MG63 (cell line): ENCODE results near the gene IFNA14. TPM values are rescaled to one million over a fixed set of nuclear protein-coding genes. Genes with fewer than 3 reads are reported as not detected.
"Not testable (repeated sequence)": the region's sequence is repeated elsewhere in the genome, so short reads cannot be mapped to it uniquely, and the experiment has no call there.

Experiments
- DNase-seq: peaks from one replicate; pipeline ENCODE4 v3.0.0-alpha.2; 2020
- H3K27me3 ChIP-seq: fragments of 250-450 bp; sonication (Bioruptor Pico); 2 replicates; pipeline ENCODE4 v1.5.1; 2020; ENCODE audit warnings: mild to moderate bottlenecking, moderate library complexity
- H3K36me3 ChIP-seq: fragments of 250-450 bp; sonication (Bioruptor Pico); 2 replicates; pipeline ENCODE4 v1.5.1; 2020; ENCODE audit warnings: mild to moderate bottlenecking, moderate library complexity
- H3K4me3 ChIP-seq: fragments of 250-450 bp; sonication (Bioruptor Pico); 2 replicates; pipeline ENCODE4 v1.5.1; 2020; ENCODE audit warnings: mild to moderate bottlenecking, moderate library complexity
- H3K9me3 ChIP-seq: fragments of 250-450 bp; sonication (Bioruptor Pico); 2 replicates; pipeline ENCODE4 v1.5.1; 2020; ENCODE audit warnings: mild to moderate bottlenecking, moderate library complexity
- total RNA-seq: library from RNA; depleted of rRNA; stranded (reverse); fragments of >200 nt; shearing (Covaris generic); gene quantifications from 2 replicates; pipeline ENCODE4 v1.2.3, GENCODE V29; 2014; ENCODE audit warnings: low replicate concordance

Gene IFNA14
- total RNA-seq, 1 experiment from 2014 or later, result not detected

DNA sequence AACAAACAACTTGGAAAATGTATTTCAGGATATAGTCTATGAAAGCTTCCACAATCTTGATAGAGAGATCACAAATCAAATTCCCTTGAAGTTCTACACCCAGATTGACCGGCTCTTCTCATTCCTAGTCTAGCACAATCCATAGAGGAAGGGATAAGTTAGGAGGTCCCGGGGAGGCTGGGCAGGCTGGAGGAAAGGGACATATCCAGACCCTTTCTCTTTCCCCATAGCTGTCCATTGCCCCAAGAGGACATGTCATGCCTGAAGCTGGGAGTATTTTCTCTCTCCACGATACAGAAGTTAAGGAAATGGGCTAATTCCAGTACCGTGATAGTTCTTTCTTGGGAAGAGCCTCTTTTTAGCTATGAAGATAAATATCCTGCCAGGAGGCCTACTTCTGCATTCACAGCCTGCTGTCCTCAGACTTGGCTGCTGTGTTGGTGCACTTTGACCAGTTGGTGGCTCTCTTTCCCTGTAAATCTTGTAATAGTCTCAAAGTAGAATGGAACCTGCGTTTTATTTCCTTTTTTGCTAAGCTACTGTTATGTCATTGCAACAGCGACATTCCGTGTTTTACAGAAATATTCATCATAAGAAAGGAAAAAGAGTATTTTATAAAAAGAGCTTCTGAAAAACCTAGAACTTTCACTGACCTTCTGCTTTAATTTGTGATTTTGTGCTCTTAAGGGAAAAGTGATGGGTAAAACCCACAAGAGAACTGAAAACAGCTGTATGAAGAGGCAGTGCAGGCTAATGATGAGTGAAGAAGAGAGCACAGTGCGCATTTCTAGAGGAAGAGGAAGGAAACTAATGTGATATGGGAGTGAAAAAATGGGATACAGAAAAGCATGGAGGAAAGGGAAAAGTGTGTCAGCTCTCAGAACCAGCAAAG, 4.1 kb downstream of the IFNA14 start:
- peaks cover 32% of the 10 kb centered on the region for H3K27me3 ChIP-seq
- H3K9me3 ChIP-seq, H3K4me3 ChIP-seq, H3K36me3 ChIP-seq: not testable (repeated sequence)
- peak; percentile 72 for DNase-seq

GRCh38 chr9:21234153-21234687, 5.6 kb downstream of the IFNA14 start:
- no peak overlapping the region for H3K4me3 ChIP-seq
- H3K9me3 ChIP-seq, result no peaks in the 10 kb centered on the region; the same call in 1 of the 2 replicates
- DNase-seq, result no peak
- H3K27me3 ChIP-seq, result peaks cover 23% of the 10 kb centered on the region
- no peaks in the 10 kb centered on the region for H3K36me3 ChIP-seq

- H3K36me3 ChIP-seq, result no peaks in the 10 kb centered on the region
- H3K4me3 ChIP-seq, result no peak overlapping the region
- H3K27me3 ChIP-seq, result peaks cover 17% of the 10 kb centered on the region
- no peaks in the 10 kb centered on the region; the same call in 1 of the 2 replicates for H3K9me3 ChIP-seq
- no peak for DNase-seq
Observed at GRCh38 chr9:21233258-21233657, 6.5 kb downstream of the IFNA14 start.

GRCh38 chr9:21228122-21228521, 11.7 kb downstream of the IFNA14 start, which contains the start of gene IFNA17:
Gene IFNA17 (minus strand): TSS chr9:21228222. CDS start chr9:21228173, 49 bp downstream.
- Histone ChIP-seq H3K27me3 (peaks cover 9% of the 10 kb centered on the region), H3K36me3 (no peaks in the 10 kb centered on the region), H3K9me3 (peaks cover 6% of the 10 kb centered on the region), H3K4me3 (no peak within 1 kb of the TSS)
- no peak for DNase-seq

DNA sequence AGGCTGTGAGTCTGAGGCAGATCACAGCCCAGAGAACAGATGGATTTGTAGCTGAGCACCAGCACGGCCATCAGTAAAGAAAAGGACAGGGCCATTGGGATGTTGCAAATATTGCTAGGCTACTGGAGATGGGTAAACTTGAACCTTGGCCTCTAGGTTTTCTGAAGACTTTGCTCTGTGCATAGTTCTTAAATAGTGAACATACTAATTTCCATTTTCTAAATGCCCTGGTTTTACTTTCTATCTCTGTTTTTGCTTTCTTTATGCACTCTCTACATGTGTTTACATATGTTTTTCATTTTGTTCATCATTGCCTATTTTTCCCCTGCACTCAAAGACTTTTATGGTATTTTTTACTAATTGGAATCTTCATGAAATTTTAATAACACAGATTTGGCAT, 22.6 kb downstream of the IFNA14 start, which contains the start of gene IFNA16:
TSS of gene IFNA16 (minus strand) at position 101 of the 400 bp plus-strand sequence. CDS start at position 95, 6 bp downstream.
- not testable (repeated sequence) for DNase-seq, H3K4me3 ChIP-seq, H3K36me3 ChIP-seq, H3K9me3 ChIP-seq
- peaks cover 50% of the 10 kb centered on the region for H3K27me3 ChIP-seq

DNA sequence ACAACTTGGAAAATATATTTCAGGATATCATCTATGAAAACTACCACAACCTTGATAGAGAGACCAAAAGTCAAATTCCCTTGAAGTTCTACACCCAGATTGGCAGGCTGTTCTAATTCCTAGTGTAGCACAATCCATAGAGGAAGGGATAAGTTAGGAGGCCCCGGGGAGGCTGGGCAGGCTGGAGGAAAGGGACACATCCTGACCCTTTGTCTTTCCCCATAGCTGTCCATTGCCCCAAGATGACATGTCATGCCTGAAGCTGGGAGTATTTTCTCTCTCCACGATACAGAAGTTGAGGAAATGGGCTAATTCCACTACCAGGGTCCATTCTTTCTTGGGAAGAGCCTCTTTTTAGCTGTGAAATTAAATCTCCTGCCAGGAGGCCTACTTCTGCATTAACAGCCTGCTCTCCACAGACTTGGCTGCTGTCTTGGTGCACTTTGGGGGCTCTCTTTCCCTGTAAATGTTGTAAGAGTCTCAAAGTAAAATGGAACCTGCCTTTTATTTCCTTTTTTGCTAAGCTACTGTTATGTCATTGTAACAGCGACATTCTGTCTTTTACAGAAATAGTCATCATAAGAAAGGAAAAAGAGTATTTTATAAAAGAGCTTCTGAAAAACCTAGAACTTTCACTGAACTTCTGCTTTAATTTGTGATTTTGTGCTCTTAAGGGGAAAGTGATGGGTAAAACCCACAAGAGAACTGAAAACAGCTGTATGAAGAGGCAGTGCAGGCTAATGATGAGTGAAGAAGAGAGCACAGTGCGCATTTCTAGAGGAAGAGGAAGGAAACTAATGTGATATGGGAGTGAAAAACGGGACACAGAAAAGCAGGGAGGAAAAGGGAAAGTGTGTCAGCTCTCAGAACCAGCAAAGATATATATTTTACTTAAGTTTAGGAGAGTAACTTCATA, 26.1 kb downstream of the IFNA14 start:
- DNase-seq, H3K36me3 ChIP-seq, H3K4me3 ChIP-seq, H3K9me3 ChIP-seq: not testable (repeated sequence)
- H3K27me3 ChIP-seq, result peaks cover 28% of the 10 kb centered on the region

- H3K36me3 ChIP-seq, H3K9me3 ChIP-seq, DNase-seq, H3K4me3 ChIP-seq: not testable (repeated sequence)
- H3K27me3 ChIP-seq, result peaks cover 25% of the 10 kb centered on the region
Observed at GRCh38 chr9:21212160-21212559, 27.6 kb downstream of the IFNA14 start.

GRCh38 chr9:21210782-21211181, 29.0 kb downstream of the IFNA14 start:
- H3K27me3 ChIP-seq, result peaks cover 19% of the 10 kb centered on the region
- not testable (repeated sequence) for H3K36me3 ChIP-seq, H3K4me3 ChIP-seq, H3K9me3 ChIP-seq, DNase-seq

GRCh38 chr9:21210311-21210710, 29.5 kb downstream of the IFNA14 start:
- no peak for DNase-seq
- Histone ChIP-seq H3K27me3 (peaks cover 17% of the 10 kb centered on the region), H3K36me3 (no peaks in the 10 kb centered on the region), H3K9me3 (no peaks in the 10 kb centered on the region), H3K4me3 (no peak overlapping the region)

- not testable (repeated sequence) for H3K9me3 ChIP-seq, H3K36me3 ChIP-seq, DNase-seq, H3K4me3 ChIP-seq
- H3K27me3 ChIP-seq, result peaks cover 28% of the 10 kb centered on the region
Observed at GRCh38 chr9:21207043-21207442, 32.8 kb downstream of the IFNA14 start, which contains the start of gene IFNA10. Gene IFNA10 (minus strand): TSS chr9:21207143. CDS start chr9:21207097, 46 bp downstream.

DNA sequence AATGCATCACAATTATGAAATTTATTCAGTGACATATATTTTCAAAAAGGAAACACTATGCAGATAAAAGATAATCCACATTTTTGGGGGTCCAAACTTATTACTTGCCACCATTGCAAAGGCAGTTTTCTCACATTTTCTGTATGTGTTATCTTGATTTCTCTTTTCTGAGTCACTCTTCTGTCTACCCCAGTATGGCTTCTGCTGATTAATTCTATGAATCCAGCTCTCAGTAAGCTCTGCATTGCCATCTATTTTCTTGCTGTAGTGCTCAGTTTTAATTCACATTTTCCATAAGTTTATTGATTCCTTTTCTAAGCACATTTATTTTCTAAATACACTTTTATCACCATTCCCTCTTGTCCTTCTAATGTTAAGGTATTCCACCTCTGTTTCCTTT, 34.6 kb downstream of the IFNA14 start:
- H3K9me3 ChIP-seq, result peaks cover 8% of the 10 kb centered on the region; the same call in 1 of the 2 replicates
- no peak for DNase-seq
- no peaks in the 10 kb centered on the region for H3K36me3 ChIP-seq
- H3K4me3 ChIP-seq, result no peak overlapping the region
- H3K27me3 ChIP-seq, result peaks cover 39% of the 10 kb centered on the region

DNA sequence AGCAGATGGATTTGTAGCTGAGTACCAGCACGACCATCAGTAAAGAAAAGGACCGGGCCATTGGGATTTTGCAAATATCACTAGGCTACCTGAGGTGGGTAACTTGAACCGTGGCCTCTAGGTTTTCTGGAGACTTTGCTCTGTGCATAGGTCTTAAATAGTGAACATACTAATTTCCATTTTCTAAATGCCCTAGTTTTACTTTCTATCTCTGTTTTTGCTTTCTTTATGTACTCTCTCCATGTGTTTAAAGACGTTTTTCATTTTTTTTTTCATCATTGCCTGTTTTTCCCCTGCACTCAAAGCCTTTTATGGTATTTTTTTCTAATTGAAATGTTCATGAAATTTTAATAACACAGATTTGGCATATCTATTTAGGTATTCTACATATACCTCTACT, 37.7 kb downstream of the IFNA14 start, which contains the start of gene IFNA7:
TSS of gene IFNA7 (minus strand) at position 101 of the 400 bp plus-strand sequence. CDS start at position 61, 40 bp downstream.
- H3K36me3 ChIP-seq, H3K4me3 ChIP-seq, H3K9me3 ChIP-seq, DNase-seq: not testable (repeated sequence)
- H3K27me3 ChIP-seq, result peaks cover 45% of the 10 kb centered on the region

DNA sequence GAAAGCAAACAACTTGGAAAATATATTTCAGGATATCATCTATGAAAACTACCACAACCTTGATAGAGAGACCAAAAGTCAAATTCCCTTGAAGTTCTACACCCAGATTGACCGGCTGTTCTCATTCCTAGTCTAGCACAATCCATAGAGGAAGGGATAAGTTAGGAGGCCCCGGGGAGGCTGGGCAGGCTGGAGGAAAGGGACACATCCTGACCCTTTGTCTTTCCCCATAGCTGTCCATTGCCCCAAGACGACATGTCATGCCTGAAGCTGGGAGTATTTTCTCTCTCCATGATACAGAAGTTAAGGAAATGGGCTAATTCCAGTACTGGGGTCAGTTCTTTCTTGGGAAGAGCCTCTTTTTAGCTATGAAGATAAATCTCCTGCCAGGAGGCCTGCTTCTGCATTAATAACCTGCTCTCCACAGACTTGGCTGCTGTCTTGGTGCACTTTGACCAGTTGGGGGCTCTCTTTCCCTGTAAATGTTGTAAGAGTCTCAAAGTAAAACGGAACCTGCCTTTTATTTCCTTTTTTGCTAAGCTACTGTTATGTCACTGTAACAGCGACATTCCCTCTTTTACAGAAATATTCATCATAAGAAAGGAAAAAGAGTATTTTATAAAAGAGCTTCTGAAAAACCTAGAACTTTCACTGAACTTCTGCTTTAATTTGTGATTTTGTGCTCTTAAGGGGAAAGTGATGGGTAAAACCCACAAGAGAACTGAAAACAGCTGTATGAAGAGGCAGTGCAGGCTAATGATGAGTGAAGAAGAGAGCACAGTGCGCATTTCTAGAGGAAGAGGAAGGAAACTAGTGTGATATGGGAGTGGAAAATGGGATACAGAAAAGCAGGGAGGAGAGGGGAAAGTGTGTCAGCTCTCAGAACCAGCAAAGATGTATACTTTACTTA, 44.7 kb downstream of the IFNA14 start:
- H3K27me3 ChIP-seq, result peaks cover 27% of the 10 kb centered on the region
- not testable (repeated sequence) for H3K36me3 ChIP-seq, H3K9me3 ChIP-seq
- peak overlapping the region; percentile 2 for H3K4me3 ChIP-seq
- DNase-seq, result peak; percentile 71
